Ascending aorta (tissue), 2 donors: ENCODE data around the gene SLC22A17. TPM values are rescaled to one million over a fixed set of nuclear protein-coding genes. Genes with fewer than 3 reads are reported as not detected.

Experiments used
- DNase-seq, 2 donors: peaks; one replicate each; pipeline ENCODE4 v3.0.0-alpha.2; 2019; ENCODE audit warnings: low spot score in 2 of 2
- H3K27ac ChIP-seq, 2 donors: fragments of 200-600 bp; sonication (generic); one replicate each; pipeline ENCODE4 v1.5.1; 2016 to 2017; ENCODE audit warnings: mild to moderate bottlenecking in 1 of 2
- H3K27me3 ChIP-seq: fragments of 200-600 bp; sonication (generic); one replicate; pipeline ENCODE4 v1.5.1; 2017
- H3K36me3 ChIP-seq, 2 donors: fragments of 200-600 bp; sonication (generic); one replicate each; pipeline ENCODE4 v1.5.1; 2016
- H3K4me1 ChIP-seq, 2 donors: fragments of 200-600 bp; sonication (generic); one replicate each; pipeline ENCODE4 v1.5.1; 2016 to 2017; ENCODE audit warnings: mild to moderate bottlenecking in 1 of 2
- H3K4me3 ChIP-seq, 2 donors: fragments of 200-600 bp; sonication (generic); one replicate each; pipeline ENCODE4 v1.5.1; 2016 to 2017; ENCODE audit warnings: mild to moderate bottlenecking in 1 of 2
- H3K9me3 ChIP-seq, 2 donors: fragments of 200-600 bp; sonication (generic); one replicate each; pipeline ENCODE4 v1.5.1; 2016
- intact Hi-C: fragments of 100-400 bp; cut with DNase I; formaldehyde crosslinking; loops from one replicate; pipeline ENCODE4 v1.15.1; 2023
- total RNA-seq: library from RNA; depleted of rRNA; stranded (reverse); fragments of >200 nt; gene quantifications from one replicate; pipeline ENCODE4 v1.1.0, GENCODE V29; 2016
- TF ChIP-seq, protein P1 (sequence below), 3 experiments: fragments of 200-600 bp in 2 of 3; fragments of 450-650 bp in 1 of 3; sonication (generic) in 2 of 3; IDR thresholded peaks; one replicate each; pipeline ENCODE4 v1.5.1; 2016 to 2019; ENCODE audit warnings: antibody characterized with exemption in 3 of 3, mild to moderate bottlenecking in 1 of 3, moderate library complexity in 1 of 3

Gene SLC22A17
- total RNA-seq, 1 donor from 2014 or later: 89.7 TPM

DNA sequence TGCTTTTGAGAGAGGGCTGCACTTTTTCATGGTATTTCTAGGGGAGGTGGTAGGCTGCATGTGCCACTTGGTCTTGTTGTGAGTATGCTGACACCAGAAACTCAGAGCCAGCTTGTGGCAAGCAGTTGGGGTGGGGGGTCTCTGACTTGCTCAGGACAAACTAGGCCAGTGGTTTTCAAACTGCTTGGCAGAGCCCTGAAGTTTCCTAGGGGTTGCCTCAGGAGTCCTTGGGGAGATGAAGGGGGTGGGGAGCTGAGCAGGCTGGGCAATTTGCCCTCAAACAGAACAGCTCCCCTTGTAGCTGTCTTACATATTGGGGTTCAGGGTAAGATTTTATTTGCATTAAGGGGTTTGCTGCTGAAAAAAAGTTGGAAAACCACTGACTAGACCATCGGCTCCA lies 42.1 kb downstream of the SLC22A17 start:
- TF ChIP-seq, protein P1, sequence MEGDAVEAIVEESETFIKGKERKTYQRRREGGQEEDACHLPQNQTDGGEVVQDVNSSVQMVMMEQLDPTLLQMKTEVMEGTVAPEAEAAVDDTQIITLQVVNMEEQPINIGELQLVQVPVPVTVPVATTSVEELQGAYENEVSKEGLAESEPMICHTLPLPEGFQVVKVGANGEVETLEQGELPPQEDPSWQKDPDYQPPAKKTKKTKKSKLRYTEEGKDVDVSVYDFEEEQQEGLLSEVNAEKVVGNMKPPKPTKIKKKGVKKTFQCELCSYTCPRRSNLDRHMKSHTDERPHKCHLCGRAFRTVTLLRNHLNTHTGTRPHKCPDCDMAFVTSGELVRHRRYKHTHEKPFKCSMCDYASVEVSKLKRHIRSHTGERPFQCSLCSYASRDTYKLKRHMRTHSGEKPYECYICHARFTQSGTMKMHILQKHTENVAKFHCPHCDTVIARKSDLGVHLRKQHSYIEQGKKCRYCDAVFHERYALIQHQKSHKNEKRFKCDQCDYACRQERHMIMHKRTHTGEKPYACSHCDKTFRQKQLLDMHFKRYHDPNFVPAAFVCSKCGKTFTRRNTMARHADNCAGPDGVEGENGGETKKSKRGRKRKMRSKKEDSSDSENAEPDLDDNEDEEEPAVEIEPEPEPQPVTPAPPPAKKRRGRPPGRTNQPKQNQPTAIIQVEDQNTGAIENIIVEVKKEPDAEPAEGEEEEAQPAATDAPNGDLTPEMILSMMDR (IDR thresholded peaks at IDR 0.05): no peak
- Histone ChIP-seq H3K36me3 (peaks cover 13 to 32% of the 10 kb centered on the region in 2 donors), H3K9me3 (no peaks in the 10 kb centered on the region), H3K4me3 (no peak overlapping the region), H3K27ac (no peak overlapping the region), H3K4me1 (peaks cover 19 to 20% of the 10 kb centered on the region in 2 donors), H3K27me3 (no peaks in the 10 kb centered on the region)
- intact Hi-C loops: no loop called here
- DNase-seq: no peak

DNA sequence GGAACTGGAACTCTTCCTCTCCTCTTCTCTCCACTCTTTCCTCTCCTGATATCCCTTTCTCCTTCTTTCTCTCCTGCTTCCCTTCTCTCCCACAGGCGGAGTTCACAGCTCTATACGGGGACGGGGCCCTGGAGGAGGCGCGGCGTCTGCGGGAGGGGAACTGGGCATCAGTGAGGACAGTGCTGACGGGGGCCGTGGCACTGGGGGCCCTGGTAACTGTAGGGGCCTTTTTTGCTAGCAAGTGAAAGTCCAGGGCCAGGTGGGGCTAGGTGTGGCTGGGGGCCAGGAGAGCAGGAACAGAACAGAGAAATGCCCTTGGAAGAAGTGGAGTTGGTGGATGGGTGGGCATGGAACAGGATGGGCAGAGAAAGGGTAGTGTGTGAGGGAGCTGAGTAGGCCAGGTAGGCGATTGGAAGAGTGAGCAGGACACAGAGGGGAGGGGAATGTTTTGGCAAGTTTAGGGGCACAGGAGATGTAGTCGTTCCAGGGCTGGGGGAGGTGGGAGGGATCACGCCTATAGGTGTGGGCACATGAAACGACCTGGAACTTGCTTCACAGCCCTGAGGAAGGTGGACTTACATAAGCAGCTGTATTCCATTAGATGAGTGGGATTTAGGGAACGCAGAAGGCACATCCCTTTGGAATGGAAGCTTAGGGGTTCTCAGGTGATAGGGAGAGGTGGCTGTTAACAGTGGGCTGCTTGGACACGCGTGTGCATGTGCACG lies 43.8 kb downstream of the SLC22A17 start:
- H3K4me3 ChIP-seq: no peak overlapping the region
- H3K4me1 ChIP-seq: peaks cover 19 to 20% of the 10 kb centered on the region in 2 donors
- H3K36me3 ChIP-seq: peaks cover 10 to 32% of the 10 kb centered on the region in 2 donors
- H3K9me3 ChIP-seq: no peaks in the 10 kb centered on the region
- TF ChIP-seq, protein P1 (IDR thresholded peaks at IDR 0.05): no peak
- intact Hi-C loops: loop anchor here (10.0 kb wide), 3 partner anchors 384 to 836 kb away; partner anchors contain the start of genes EMC9, MMP14, PRMT5 and PSME2
- H3K27ac ChIP-seq: peak overlapping the region in 1 of 2 donors; percentile 17
- DNase-seq: peak in 1 of 2 donors; percentile 47
- H3K27me3 ChIP-seq: no peaks in the 10 kb centered on the region

DNA sequence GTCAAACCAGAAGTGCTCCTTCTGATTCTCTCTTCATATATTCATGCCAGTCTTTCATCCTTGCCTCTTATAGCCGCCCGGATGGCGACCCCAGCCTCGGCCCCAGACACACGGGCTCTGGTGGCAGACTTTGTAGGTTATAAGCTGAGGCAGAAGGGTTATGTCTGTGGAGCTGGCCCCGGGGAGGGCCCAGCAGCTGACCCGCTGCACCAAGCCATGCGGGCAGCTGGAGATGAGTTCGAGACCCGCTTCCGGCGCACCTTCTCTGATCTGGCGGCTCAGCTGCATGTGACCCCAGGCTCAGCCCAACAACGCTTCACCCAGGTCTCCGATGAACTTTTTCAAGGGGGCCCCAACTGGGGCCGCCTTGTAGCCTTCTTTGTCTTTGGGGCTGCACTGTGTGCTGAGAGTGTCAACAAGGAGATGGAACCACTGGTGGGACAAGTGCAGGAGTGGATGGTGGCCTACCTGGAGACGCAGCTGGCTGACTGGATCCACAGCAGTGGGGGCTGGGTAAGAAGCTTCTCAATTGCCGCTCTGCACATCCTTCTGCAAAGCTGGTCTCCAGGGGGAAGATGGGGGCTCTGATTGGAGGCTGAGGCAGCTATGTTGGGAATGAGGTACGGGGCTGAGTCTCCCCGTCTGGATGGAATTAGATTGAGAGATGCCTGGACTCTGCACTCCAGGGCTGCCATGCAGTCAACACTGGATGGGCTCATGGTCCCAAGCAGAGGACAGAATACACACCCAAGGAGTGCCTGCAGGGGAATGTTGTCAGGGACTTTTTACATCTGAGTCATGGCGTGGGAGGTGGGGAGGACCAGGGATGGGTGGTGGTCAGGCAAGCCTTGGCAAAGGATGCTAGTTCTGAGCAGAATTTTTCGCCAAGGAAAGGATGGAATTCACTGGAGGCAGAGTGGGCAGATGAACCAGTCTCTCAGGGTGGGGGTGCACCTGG lies 44.7 kb downstream of the SLC22A17 start:
- Histone ChIP-seq H3K36me3 (peaks cover 10 to 32% of the 10 kb centered on the region in 2 donors), H3K4me3 (peak overlapping the region; percentile 75 to 82), H3K4me1 (peaks cover 19 to 20% of the 10 kb centered on the region in 2 donors), H3K27me3 (no peaks in the 10 kb centered on the region), H3K27ac (peak overlapping the region; percentile 92 to 96), H3K9me3 (no peaks in the 10 kb centered on the region)
- intact Hi-C loops: loop anchor here (10.0 kb wide), 3 partner anchors 383 to 837 kb away; partner anchors contain the start of genes EMC9, MMP14, PRMT5 and PSME2
- TF ChIP-seq, protein P1 (IDR thresholded peaks at IDR 0.05): no peak
- DNase-seq: peak in 1 of 2 donors; percentile 63

- DNase-seq: no peak
- H3K27ac ChIP-seq: peak overlapping the region; percentile 92 to 96
- H3K36me3 ChIP-seq: peaks cover 10 to 32% of the 10 kb centered on the region in 2 donors
- H3K4me1 ChIP-seq: peaks cover 19 to 20% of the 10 kb centered on the region in 2 donors
- intact Hi-C loops: loop anchor here (10.0 kb wide), 3 partner anchors 382 to 838 kb away; partner anchors contain the start of genes EMC9, MMP14, PRMT5 and PSME2
- TF ChIP-seq, protein P1 (IDR thresholded peaks at IDR 0.05): no peak
- peak overlapping the region; percentile 75 to 82 for H3K4me3 ChIP-seq
- H3K27me3 ChIP-seq: no peaks in the 10 kb centered on the region
- H3K9me3 ChIP-seq: no peaks in the 10 kb centered on the region
Measured at GRCh38 chr14:23307146-23307530, 45.5 kb downstream of the SLC22A17 start.

DNA sequence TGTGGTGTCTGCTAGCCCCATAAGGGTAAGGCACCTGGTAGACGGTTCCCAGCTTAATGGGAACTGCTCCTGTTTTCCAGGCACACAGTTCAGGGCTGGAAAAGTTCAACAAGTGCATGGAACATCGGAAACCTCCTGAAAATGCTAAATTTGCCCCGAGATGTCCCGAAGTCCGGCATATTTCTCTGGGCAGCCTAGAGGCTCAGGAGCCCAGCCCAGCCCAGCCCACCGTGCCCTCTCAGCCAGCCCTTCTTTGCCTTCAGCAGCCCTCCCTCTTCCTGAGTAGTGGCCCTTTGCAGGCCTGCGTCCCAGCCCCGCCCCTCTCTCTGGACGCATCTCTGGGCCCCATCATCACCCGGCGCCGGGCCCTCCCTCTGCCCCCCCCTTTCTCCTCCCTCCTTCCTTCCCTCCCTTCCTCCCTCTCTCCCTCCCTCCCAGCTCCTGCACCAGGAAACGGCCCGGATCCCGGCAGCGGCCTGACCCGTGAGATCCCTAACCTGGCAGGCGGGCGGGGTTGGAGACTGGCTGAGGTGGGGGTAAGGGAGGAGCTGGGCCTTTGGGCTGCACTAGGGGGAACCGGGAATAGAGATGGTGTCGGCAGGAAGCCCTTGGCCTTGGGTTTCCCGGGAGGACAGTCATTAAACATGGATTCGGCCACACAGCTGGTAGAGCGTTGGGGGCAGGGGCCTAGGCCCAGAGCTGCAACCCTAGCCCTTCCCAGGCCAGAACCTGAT lies 46.1 kb downstream of the SLC22A17 start, which contains the start of gene BCL2L2:
Gene BCL2L2, plus strand, starts transcription at position 422 of the 734 bp plus-strand sequence. CDS start 935 bp downstream, outside the sequence.
- Histone ChIP-seq H3K9me3 (no peaks in the 10 kb centered on the region), H3K27me3 (no peaks in the 10 kb centered on the region), H3K4me3 (peak within 1 kb of the TSS; percentile 75 to 82), H3K36me3 (peaks cover 10 to 32% of the 10 kb centered on the region in 2 donors), H3K27ac (peak within 1 kb of the TSS; percentile 92 to 96), H3K4me1 (peaks cover 19 to 23% of the 10 kb centered on the region in 2 donors)
- peak; percentile 70 to 97 for DNase-seq
- TF ChIP-seq, protein P1 (IDR thresholded peaks at IDR 0.05): no peak
- intact Hi-C loops: loop anchor here (1.0 to 10.0 kb wide), 4 partner anchors 14 to 838 kb away; partner anchors contain the start of genes EMC9, MMP14, PRMT5 and PSME2
